Mesendoderm (in vitro differentiated cells): ENCODE results near the gene DLX1.

Experiments
- DNase-seq: peaks from one replicate; pipeline ENCODE4 v3.0.0; 2013
- H2AK5ac ChIP-seq: 2 replicates; pipeline ENCODE4 v1.6.1; 2013; ENCODE audit warnings: low read length, inconsistent platforms
- H2BK120ac ChIP-seq: 2 replicates; pipeline ENCODE4 v1.6.1; 2013; ENCODE audit warnings: low read depth, mild to moderate bottlenecking, low read length, moderate library complexity, mixed read lengths
- H2BK15ac ChIP-seq: replicated peaks from 2 replicates; pipeline ENCODE4 v1.6.1; 2013; ENCODE audit warnings: low read depth, mild to moderate bottlenecking, moderate library complexity
- H2BK5ac ChIP-seq: 2 replicates; pipeline ENCODE4 v1.6.1; 2013; ENCODE audit warnings: low read length, inconsistent platforms
- H3K18ac ChIP-seq: 2 replicates; pipeline ENCODE4 v1.6.1; 2013; ENCODE audit warnings: mild to moderate bottlenecking, low read length, mixed read lengths
- H3K23ac ChIP-seq: one replicate; pipeline ENCODE4 v1.6.1; 2013; ENCODE audit warnings: low read length
- H3K27ac ChIP-seq: 2 replicates; pipeline ENCODE4 v1.5.1; 2013; ENCODE audit warnings: low read depth, mild to moderate bottlenecking, inconsistent platforms, low read length, moderate library complexity
- H3K27me3 ChIP-seq: 2 replicates; pipeline ENCODE4 v1.6.1; 2013; ENCODE audit warnings: low read length, control low read depth, mild to moderate bottlenecking, inconsistent platforms; ENCODE audit not compliant: insufficient read depth, poor library complexity
- H3K36me3 ChIP-seq: 2 replicates; pipeline ENCODE4 v1.6.1; 2013; ENCODE audit warnings: low read length, inconsistent platforms; ENCODE audit not compliant: control insufficient read depth, insufficient read depth
- H3K4ac ChIP-seq: one replicate; pipeline ENCODE4 v1.6.1; 2013; ENCODE audit warnings: low read depth, mild to moderate bottlenecking, low read length, moderate library complexity
- H3K4me1 ChIP-seq: 2 replicates; pipeline ENCODE4 v1.6.1; 2013; ENCODE audit warnings: low read depth, low read length, inconsistent platforms; ENCODE audit not compliant: control insufficient read depth
- H3K4me2 ChIP-seq: 2 replicates; pipeline ENCODE4 v1.6.1; 2013; ENCODE audit warnings: low read length
- H3K4me3 ChIP-seq: 2 replicates; pipeline ENCODE4 v1.5.1; 2013; ENCODE audit warnings: mild to moderate bottlenecking, low read length
- H3K56ac ChIP-seq: one replicate; pipeline ENCODE4 v1.6.1; 2013; ENCODE audit warnings: low read length
- H3K79me1 ChIP-seq: 2 replicates; pipeline ENCODE4 v1.6.1; 2013; ENCODE audit warnings: low read length, inconsistent platforms
- H3K79me2 ChIP-seq: 2 replicates; pipeline ENCODE4 v1.6.1; 2013; ENCODE audit warnings: mild to moderate bottlenecking, low read length; ENCODE audit not compliant: control insufficient read depth, insufficient read depth
- H3K9ac ChIP-seq: 2 replicates; pipeline ENCODE4 v1.6.1; 2013; ENCODE audit warnings: low read length, inconsistent platforms
- H4K5ac ChIP-seq: one replicate; pipeline ENCODE4 v1.6.1; 2013; ENCODE audit warnings: low read length
- H4K8ac ChIP-seq: one replicate; pipeline ENCODE4 v1.6.1; 2013; ENCODE audit warnings: low read depth, mild to moderate bottlenecking, control low read depth, low read length, moderate library complexity
- WGBS: extraction: QIAGEN DNeasy Blood & Tissue Kit; methylation state at CpG from one replicate; pipeline ENCODE4 v1.1.7; 2013; ENCODE audit warnings: low lambda C conversion rate, missing lambda C conversion rate; ENCODE audit not compliant: insufficient coverage; ENCODE audit errors: extremely low coverage; 5-methylcytosine and 5-hydroxymethylcytosine counted together

Gene DLX1

DNA sequence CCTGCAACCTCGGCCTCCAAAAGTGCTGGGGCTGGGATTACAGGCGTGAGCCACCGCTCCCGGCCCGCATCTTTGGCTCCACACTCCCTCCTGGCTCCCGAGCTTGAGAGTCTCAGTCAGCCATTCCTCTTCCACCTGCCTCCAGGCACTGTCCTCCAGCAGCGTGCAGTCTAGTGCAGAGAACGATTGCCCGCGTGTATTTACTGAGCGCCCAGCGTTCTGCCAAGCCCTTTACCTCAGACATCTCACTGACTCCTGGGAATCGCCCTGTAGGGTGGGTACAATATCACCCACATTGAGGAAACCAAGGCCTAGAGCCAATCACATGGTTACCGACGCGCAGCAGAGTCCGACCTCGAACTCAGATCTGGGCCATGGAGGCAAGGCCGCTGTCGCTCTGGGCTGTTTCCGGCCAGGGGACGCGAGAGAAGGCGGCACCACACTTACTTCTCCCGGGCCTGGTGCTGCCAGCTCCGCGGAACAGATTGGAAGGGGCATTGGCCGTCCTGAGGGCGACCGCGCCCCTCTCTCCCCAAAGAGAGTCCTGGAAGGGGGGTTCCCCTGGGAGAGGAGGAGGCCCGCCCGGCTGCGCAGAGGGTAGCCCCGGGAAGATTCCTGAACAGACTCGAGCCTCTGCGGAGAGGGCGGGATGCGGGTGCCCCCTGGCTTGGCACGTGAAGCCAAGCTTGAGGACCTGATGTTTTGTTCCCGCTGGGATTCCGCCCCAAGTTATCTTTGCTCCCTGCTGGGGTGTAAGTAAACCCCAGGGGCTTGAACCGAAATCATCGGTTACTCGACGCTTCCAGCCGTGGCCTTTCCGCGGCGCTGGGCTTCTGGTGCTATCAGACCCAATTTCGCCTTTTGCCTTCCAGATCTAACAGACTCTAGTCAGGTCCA lies 22.6 kb downstream of the DLX1 start:
- no peaks in the 10 kb centered on the region for H3K36me3 ChIP-seq
- no peak overlapping the region for H2BK5ac ChIP-seq
- H3K4me3 ChIP-seq, result no peak overlapping the region
- H3K18ac ChIP-seq, result no peak overlapping the region
- WGBS, result no CpG with 5 or more reads among the region's 51 CpGs
- H2BK120ac ChIP-seq, result no peak overlapping the region
- H3K56ac ChIP-seq, result no peak overlapping the region
- H3K79me1 ChIP-seq, result no peaks in the 10 kb centered on the region
- H3K4me2 ChIP-seq, result no peak overlapping the region
- peak; percentile 37 for DNase-seq
- H3K4me1 ChIP-seq, result peaks cover 2% of the 10 kb centered on the region
- no peak overlapping the region for H3K27ac ChIP-seq
- H3K27me3 ChIP-seq, result peaks cover 38% of the 10 kb centered on the region
- no peak overlapping the region for H2BK15ac ChIP-seq
- no peak overlapping the region for H3K23ac ChIP-seq
- H3K4ac ChIP-seq, result no peak overlapping the region
- no peak overlapping the region for H4K8ac ChIP-seq
- no peak overlapping the region for H3K9ac ChIP-seq
- no peak overlapping the region for H4K5ac ChIP-seq
- H3K79me2 ChIP-seq, result no peaks in the 10 kb centered on the region
- no peak overlapping the region for H2AK5ac ChIP-seq

DNA sequence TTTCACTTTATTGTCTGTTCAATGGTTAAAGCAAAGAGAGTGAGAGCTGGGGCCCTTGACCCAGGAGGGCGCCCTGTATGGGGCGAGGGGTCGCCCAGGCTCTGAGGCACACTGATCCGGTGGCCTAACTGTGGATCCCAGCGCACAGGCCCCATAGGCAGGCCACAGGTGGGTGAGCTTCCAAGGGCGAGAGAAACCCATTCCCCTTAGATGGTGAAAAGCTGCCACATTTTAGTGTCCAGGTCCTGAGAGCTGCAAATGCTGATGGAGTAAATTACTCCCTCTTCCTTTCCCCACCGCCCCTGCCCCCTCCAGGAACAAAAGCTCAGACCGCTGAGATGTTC lies 23.3 kb downstream of the DLX1 start:
- Histone ChIP-seq H3K18ac (no peak overlapping the region), H3K79me2 (no peaks in the 10 kb centered on the region), H3K4me2 (no peak overlapping the region), H2BK5ac (no peak overlapping the region), H3K23ac (peak overlapping the region; percentile 48), H3K4me1 (peaks cover 2% of the 10 kb centered on the region), H3K36me3 (no peaks in the 10 kb centered on the region), H3K4me3 (no peak overlapping the region), H3K27me3 (peaks cover 36% of the 10 kb centered on the region), H2BK15ac (no peak overlapping the region), H4K5ac (no peak overlapping the region), H3K56ac (no peak overlapping the region), H2BK120ac (no peak overlapping the region), H3K27ac (no peak overlapping the region), H3K9ac (no peak overlapping the region), H3K79me1 (no peaks in the 10 kb centered on the region), H3K4ac (no peak overlapping the region), H4K8ac (no peak overlapping the region), H2AK5ac (no peak overlapping the region)
- DNase-seq, result no peak
- WGBS, result no CpG with 5 or more reads among the region's 8 CpGs

DNA sequence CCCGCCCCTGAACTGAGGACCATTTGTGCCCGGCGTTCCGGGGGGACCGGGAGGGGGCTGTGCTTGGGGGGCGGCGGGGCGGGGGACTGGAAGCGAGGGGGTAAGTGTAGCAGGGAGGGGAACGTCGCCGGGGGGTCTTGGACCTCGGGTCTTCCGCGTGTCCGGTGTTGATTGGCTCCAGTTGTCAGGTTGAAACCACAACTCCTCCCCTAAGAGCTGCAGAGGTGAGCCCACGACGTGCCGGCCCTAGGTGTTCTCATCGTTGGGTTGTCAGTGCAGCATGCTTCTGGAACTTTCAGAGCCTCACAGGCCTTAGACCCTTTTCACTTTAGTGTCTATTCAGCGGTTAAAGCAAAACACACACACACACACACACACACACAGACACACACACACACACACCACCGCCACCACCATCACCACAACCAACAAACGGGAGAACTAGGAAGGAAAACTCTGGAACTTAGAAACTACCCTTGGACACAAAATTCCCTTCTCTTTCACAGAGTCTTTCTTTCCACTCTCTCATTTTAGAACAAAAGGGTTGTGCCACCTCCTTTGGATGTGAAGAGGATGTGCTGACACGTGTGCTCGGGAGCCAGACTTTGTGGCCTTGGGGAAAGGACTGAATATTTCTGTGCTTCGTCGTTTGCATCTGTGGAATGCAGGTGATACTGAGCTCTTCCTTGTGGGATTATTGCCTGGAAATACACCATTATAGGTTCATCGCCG lies 24.1 kb downstream of the DLX1 start:
- Histone ChIP-seq H3K27me3 (peaks cover 36% of the 10 kb centered on the region), H3K27ac (no peak overlapping the region), H4K5ac (no peak overlapping the region), H3K4ac (no peak overlapping the region), H3K18ac (no peak overlapping the region), H3K56ac (peak overlapping the region; percentile 79), H2BK5ac (no peak overlapping the region), H3K9ac (peak overlapping the region; percentile 49), H3K4me2 (peak overlapping the region; percentile 64), H3K36me3 (no peaks in the 10 kb centered on the region), H3K23ac (no peak overlapping the region), H2BK15ac (no peak overlapping the region), H4K8ac (no peak overlapping the region), H3K79me2 (no peaks in the 10 kb centered on the region), H3K4me1 (peaks cover 2% of the 10 kb centered on the region), H2BK120ac (no peak overlapping the region), H3K4me3 (no peak overlapping the region), H2AK5ac (no peak overlapping the region), H3K79me1 (no peaks in the 10 kb centered on the region)
- no CpG with 5 or more reads among the region's 29 CpGs for WGBS
- DNase-seq, result peak; percentile 43

GRCh38 chr2:172109988-172110811 lies 24.9 kb downstream of the DLX1 start:
- WGBS, result no CpG with 5 or more reads among the region's 31 CpGs
- Histone ChIP-seq H3K27me3 (peaks cover 35% of the 10 kb centered on the region), H3K4me2 (peak overlapping the region; percentile 64)

DNA sequence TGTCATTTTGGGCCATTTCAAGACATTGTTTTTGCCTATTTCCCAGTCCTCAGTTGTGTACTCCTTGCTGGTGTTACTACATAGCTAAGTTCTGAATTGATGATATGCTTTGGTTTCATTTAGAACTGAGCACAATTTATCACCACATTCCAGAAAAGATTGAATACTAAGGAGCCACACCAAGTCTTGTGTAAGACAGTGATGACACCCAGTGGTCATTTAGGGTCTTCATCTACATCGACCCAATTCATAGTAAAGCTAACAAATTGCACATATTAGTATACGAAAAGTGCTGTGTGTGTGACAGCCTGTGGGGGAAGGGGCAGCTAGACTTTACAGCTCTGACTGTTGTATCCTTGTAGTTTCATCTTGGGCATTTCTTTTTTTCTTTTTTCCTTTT lies 28.3 kb downstream of the DLX1 start:
- Histone ChIP-seq H2BK5ac (no peak overlapping the region), H2AK5ac (no peak overlapping the region), H2BK120ac (no peak overlapping the region), H3K27ac (no peak overlapping the region), H3K23ac (no peak overlapping the region), H3K4ac (no peak overlapping the region), H3K18ac (no peak overlapping the region), H3K27me3 (peaks cover 6% of the 10 kb centered on the region), H4K5ac (no peak overlapping the region), H2BK15ac (no peak overlapping the region), H3K9ac (no peak overlapping the region), H3K79me2 (no peaks in the 10 kb centered on the region), H3K36me3 (no peaks in the 10 kb centered on the region), H3K56ac (no peak overlapping the region), H3K4me1 (peaks cover 2% of the 10 kb centered on the region), H3K4me2 (no peak overlapping the region), H3K79me1 (no peaks in the 10 kb centered on the region), H3K4me3 (no peak overlapping the region), H4K8ac (no peak overlapping the region)
- no CpG with 5 or more reads among the region's 2 CpGs for WGBS
- peak; percentile 40 for DNase-seq

More at GRCh38 chr2:172109988-172110811, 24.9 kb downstream of the DLX1 start:
- H3K79me1 ChIP-seq, result no peaks in the 10 kb centered on the region
- no peak overlapping the region for H3K23ac ChIP-seq
- no peak overlapping the region for H3K18ac ChIP-seq
- H3K9ac ChIP-seq, result peak overlapping the region; percentile 49
- H2AK5ac ChIP-seq, result no peak overlapping the region
- H4K8ac ChIP-seq, result no peak overlapping the region
- H3K4ac ChIP-seq, result no peak overlapping the region
- no peaks in the 10 kb centered on the region for H3K79me2 ChIP-seq
- no peak overlapping the region for H2BK15ac ChIP-seq
- H3K4me3 ChIP-seq, result no peak overlapping the region
- H3K27ac ChIP-seq, result no peak overlapping the region
- H3K56ac ChIP-seq, result peak overlapping the region; percentile 79
- H3K4me1 ChIP-seq, result peaks cover 2% of the 10 kb centered on the region
- H3K36me3 ChIP-seq, result no peaks in the 10 kb centered on the region
- H2BK120ac ChIP-seq, result no peak overlapping the region
- H2BK5ac ChIP-seq, result no peak overlapping the region
- no peak overlapping the region for H4K5ac ChIP-seq
- DNase-seq, result no peak
